DMS114 treated with DMSO at 0.1 percent for 48 hours (cell line): ENCODE results near the gene CCDC146.
"Not testable (repeated sequence)": the region's sequence is repeated elsewhere in the genome, so short reads cannot be mapped to it uniquely, and the experiment has no call there.

Experiments used
- DNase-seq: peaks from one replicate; lab custom pipeline; 2025; ENCODE audit not compliant: unreplicated experiment; lab: John Stamatoyannopoulos, UW

CCDC146 gene

DNA sequence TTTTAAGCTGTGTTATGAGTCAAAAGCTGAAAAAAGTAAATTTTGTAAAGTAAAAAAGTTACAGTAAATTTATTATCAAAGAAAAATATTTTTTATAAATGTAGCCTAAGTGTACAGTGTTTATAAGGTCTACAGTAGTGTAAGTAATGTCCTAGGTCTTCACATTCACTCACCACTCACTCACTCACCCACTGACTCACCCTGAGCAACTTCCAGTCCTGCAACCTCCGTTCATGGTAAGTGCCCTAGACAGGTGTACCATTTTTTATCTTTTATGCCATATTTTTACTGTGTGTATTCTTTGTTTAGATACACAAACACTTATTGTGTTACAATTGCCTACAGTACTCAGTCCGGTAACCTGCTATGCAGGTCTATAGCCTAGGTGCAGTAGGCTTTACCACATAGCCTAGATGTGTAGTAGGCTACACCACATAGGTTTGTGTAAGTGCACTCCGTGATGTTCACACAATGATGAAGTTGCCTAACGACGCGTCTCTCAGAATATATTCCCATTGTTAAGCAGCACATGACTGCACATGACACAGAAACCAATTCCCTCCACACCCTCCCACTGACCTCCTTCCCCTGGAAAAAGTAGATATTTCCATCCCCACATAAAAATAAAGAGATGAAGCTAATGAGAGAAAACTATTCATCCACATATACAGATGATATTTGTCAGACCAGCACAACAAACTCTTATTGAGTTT is 122.0 kb downstream of the CCDC146 start:
- DNase-seq, result no peak

GRCh38 chr7:77245015-77245755 is 122.8 kb downstream of the CCDC146 start:
- no peak for DNase-seq

DNA sequence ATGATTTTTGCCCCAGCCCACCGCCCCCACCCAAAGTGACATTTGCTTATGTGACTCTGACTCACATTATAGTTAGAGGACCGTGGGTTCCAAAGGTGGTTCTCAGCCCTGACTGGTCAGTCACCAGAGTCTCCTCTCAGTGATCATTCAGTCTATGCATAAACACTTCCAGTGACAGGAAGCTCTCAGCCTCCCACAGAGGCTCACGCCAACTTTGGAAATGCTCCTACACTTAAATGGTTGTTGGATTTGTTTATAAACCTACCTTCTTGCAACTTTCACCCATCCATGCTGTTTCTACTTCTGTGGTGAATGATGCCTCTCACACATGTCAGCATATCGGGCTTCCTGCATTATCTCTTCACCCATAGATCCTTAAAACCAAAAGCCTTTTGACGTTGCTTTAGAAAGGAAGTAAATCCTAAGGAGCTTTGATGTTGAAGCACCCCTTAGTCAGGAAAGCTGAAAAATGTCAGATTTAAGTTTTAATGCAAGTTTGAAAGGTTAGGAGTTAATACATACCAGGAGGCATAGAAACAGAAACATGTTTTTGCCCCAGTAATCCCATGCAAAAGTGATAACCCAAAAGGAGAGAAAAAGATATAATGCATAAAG is 123.7 kb downstream of the CCDC146 start:
- no peak for DNase-seq

- DNase-seq, result peak; percentile 50
These were observed 124.9 kb downstream of the CCDC146 start for GRCh38 chr7:77247206-77247850.

DNA sequence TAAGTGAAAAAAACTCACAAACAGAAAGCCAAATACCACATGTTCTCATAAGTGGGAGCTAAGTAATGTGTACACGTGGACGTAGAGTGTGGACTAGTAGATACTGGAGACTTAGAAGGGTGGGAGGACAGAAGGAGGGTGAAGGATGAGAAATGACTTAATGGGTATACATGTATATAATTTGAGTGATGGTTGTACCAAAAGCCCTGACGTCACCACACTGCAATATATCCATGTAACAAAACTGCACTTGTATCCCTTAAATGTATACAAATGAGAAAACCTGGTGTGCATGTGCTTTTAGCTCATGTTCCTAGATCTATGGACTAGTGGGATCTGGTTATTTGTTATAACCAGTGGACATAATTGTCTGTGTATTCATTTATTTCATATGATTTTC is 125.7 kb downstream of the CCDC146 start:
- no peak for DNase-seq

GRCh38 chr7:77252506-77252905 is 130.1 kb downstream of the CCDC146 start:
- DNase-seq, result no peak

GRCh38 chr7:77253151-77253550 is 130.7 kb downstream of the CCDC146 start:
- no peak for DNase-seq

DNA sequence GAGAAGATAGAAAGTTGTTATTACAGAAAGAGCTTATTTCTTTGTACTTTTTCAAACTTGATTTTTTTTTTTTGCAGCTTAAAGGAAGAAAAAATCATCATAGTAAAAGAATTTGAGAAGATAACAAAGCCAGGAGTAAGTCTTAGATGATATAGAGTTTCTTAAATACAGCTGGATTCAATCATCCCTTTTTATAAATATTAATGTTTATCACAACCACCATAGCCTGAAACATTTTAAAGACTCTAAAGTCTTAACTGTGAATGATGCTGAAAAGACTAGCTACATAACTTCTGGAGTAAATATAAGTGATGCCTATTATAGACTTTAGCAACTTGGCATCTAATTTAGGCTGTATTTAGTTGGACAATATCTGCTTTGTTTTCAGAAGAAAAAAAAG is 132.0 kb downstream of the CCDC146 start:
- no peak for DNase-seq

GRCh38 chr7:77254915-77255314 is 132.5 kb downstream of the CCDC146 start:
- no peak for DNase-seq

GRCh38 chr7:77258014-77258413 is 135.6 kb downstream of the CCDC146 start:
- no peak for DNase-seq

- no peak for DNase-seq
These were observed 136.2 kb downstream of the CCDC146 start for GRCh38 chr7:77258593-77258992.

- DNase-seq, result no peak
These were observed 139.9 kb downstream of the CCDC146 start for GRCh38 chr7:77262316-77262715.

DNA sequence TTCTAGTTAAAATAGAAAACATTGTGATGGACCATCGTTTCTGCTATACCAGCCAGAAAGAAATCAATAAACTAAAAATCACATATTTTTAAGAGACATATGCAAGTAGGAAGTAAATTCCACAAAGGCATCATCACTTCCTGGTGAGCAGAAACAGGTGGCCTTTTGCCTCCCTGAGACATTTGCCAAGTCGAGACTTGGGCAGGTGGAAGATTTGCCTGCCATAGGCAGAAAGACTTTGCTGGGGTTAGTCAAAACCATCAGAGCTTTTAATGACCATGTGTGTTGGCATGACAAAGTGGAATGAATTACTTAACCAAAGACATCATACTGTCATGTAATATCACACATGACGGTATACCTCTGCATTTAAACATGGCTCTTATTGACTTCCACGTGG is 143.3 kb downstream of the CCDC146 start:
- no peak for DNase-seq

GRCh38 chr7:77266291-77266794 is 143.9 kb downstream of the CCDC146 start:
- no peak for DNase-seq

DNA sequence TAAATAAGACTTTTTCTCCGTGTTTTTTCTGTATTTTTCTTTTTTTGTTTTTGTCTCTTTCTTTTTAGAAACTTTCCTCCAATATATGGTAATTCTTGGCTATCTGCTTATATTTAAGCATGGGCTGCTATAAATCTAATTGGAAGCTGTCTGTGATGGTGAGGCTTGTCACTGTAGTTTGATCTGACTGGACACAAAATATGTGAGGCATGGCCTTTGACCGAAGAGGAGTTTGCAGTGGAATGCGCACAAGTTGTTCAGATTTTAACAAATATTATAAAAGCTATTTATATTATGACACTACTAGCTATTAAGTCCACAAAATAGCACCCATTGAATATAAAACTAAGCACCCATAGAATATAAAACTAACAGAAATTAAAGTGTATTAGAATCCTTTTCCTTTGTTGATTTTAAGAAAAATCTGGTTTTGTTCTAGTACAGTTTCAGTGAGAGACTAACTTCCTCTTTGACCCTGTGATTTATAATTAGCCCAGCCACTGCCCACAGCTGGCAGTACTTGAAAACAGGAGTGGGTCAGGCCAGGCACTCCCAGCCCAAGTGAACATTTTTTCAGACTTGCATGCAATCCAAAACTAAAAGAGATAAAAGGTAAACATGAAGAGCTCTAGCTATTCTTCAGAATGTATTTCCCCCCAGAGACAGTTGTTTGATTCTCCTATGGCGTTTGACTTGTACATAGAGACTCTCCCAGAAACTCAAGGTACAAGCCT is 147.1 kb downstream of the CCDC146 start:
- DNase-seq, result no peak

DNA sequence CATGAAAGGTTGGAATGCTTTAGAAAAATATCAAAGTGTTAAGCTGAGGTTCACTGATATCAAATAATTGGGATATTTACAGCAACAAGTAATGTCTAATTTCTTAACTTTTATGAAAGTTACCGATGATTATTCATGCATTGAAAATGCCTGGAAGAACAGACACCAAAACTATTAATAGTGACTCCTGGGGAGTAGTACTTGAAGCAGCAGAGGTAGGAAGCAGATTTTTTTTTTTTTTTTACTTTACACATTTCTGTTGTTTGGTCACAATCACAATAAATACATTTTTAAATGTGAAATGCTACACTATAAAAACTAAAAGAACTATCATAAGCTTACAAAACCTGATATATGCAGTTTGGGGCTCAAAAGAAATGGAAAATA is 147.7 kb downstream of the CCDC146 start:
- DNase-seq, result no peak

- no peak for DNase-seq
These were observed 149.4 kb downstream of the CCDC146 start for GRCh38 chr7:77271766-77272165.

- not testable (repeated sequence) for DNase-seq
These were observed 153.2 kb downstream of the CCDC146 start for GRCh38 chr7:77275663-77276062.

GRCh38 chr7:77276120-77276519 is 153.7 kb downstream of the CCDC146 start:
- DNase-seq, result no peak

- DNase-seq, result no peak
These were observed 159.5 kb downstream of the CCDC146 start for GRCh38 chr7:77281780-77282478.
